ENCODE results near the gene R3HDM2. TPM values are rescaled to one million over a fixed set of nuclear protein-coding genes. Genes with fewer than 3 reads are reported as not detected.
A peak's percentile ranks its signal among the peaks of the same experiment; 100 is the strongest.

R3HDM2 gene
- total and polyA plus RNA-seq, 2 of the 13 experiments (the other 11 are each of a cell fraction or from before 2014, with no cell fraction given): 11.1 to 23.5 TPM

- TF ChIP-seq DR1 (CRISPR knock-in tag; IDR thresholded peaks at IDR 0.05) (peak; percentile 50; the same call in 1 of the 2 replicates), AKAP8 (CRISPR knock-in tag; IDR thresholded peaks at IDR 0.05) (no peak; the same call in 1 of the 2 replicates), BRF2 (CRISPR knock-in tag; IDR thresholded peaks at IDR 0.05) (peak; percentile 70; the same call in 1 of the 2 replicates), ZBTB39 (CRISPR knock-in tag; IDR thresholded peaks at IDR 0.05) (peak; percentile 81; the same call in 1 of the 2 replicates), ZNF547 (CRISPR knock-in tag; IDR thresholded peaks at IDR 0.05) (peak; percentile 63; the same call in 1 of the 2 replicates), NR1H2 (CRISPR knock-in tag; IDR thresholded peaks at IDR 0.05; ENCODE audit: borderline replicate concordance, low read depth) (no peak), ARID4A (CRISPR knock-in tag; IDR thresholded peaks at IDR 0.05; ENCODE audit: borderline replicate concordance) (peak; percentile 84), ZNF543 (CRISPR knock-in tag; IDR thresholded peaks at IDR 0.05) (peak; percentile 63), ZNF160 (CRISPR knock-in tag; IDR thresholded peaks at IDR 0.05) (no peak), ZNF274 (CRISPR knock-in tag; IDR thresholded peaks at IDR 0.05) (peak; percentile 12; the same call in 1 of the 2 replicates), FOXA3 (CRISPR knock-in tag; IDR thresholded peaks at IDR 0.05) (peak; percentile 75), JUNB (CRISPR knock-in tag; IDR thresholded peaks at IDR 0.05; ENCODE audit: borderline replicate concordance) (peak; percentile 54; the same call in 1 of the 2 replicates), TBX2 (CRISPR knock-in tag; IDR thresholded peaks at IDR 0.05; ENCODE audit: borderline replicate concordance) (peak; percentile 81; the same call in 1 of the 2 replicates), ZNF614 (CRISPR knock-in tag; IDR thresholded peaks at IDR 0.05; ENCODE audit: borderline replicate concordance) (peak; percentile 31; the same call in 1 of the 2 replicates), ZNF781 (CRISPR knock-in tag; IDR thresholded peaks at IDR 0.05; ENCODE audit: borderline replicate concordance, not compliant biosample characterization) (peak; percentile 63), SIN3A (IDR thresholded peaks at IDR 0.05; ENCODE audit: borderline replicate concordance, low read depth, low read length) (peak; percentile 76; the same call in 1 of the 2 replicates), ZBTB37 (CRISPR knock-in tag; IDR thresholded peaks at IDR 0.05) (no peak), FOXK2 (IDR thresholded peaks at IDR 0.05) (peak; percentile 52; the same call in 1 of the 2 replicates), ZNF841 (CRISPR knock-in tag; IDR thresholded peaks at IDR 0.05; ENCODE audit: borderline replicate concordance) (no peak), ATRX (CRISPR knock-in tag; IDR thresholded peaks at IDR 0.05; ENCODE audit: borderline replicate concordance) (no peak)
These were observed 23.9 kb upstream of the R3HDM2 start, which contains the start of gene INHBE (continued) for GRCh38 chr12:57454566-57455373.
